WI38 (cell line): ENCODE results near the gene CKAP2L.

Source experiments
- H3K4me3 ChIP-seq: 2 replicates; pipeline ENCODE4 v1.5.1; 2011; ENCODE audit warnings: low read depth, mild to moderate bottlenecking, control low read depth, low read length
- CTCF ChIP-seq: IDR thresholded peaks from 2 replicates; pipeline ENCODE4 v1.5.1; 2012; ENCODE audit warnings: low read depth, mild to moderate bottlenecking, control low read depth, low read length

The CKAP2L gene

GRCh38 chr2:112692918-112693317 lies 71.5 kb downstream of the CKAP2L start:
- no peak for TF ChIP-seq CTCF
- no peak overlapping the region for H3K4me3 ChIP-seq

GRCh38 chr2:112692495-112692911 lies 71.9 kb downstream of the CKAP2L start:
- no peak for TF ChIP-seq CTCF
- no peak overlapping the region for H3K4me3 ChIP-seq

DNA sequence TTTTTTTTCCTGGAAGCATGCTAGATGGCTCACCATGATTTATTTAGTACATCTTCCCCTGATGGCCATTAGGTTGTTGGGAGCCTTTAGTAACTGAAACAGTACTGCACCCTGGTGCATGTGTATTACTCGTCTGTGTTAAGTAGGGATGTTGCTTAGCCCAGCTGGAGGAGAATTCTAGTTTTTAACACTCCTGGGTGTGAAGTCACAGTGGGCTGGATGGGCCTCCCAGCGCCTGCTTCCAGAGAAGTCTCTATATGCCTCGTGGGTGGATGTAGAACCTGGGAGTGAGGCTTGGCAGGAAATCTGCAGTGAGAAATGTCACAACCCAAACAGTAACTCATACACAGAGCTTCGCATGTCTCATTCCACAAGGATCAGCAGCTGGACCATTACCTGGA lies 72.5 kb downstream of the CKAP2L start:
- TF ChIP-seq CTCF: no peak
- H3K4me3 ChIP-seq: no peak overlapping the region

GRCh38 chr2:112690853-112691401 lies 73.5 kb downstream of the CKAP2L start:
- 0 out of 2 replicates have a peak, but pooled peaks have one; percentile 13 for TF ChIP-seq CTCF

GRCh38 chr2:112688086-112688880 lies 76.1 kb downstream of the CKAP2L start:
- no peak for TF ChIP-seq CTCF

More at GRCh38 chr2:112690853-112691401, 73.5 kb downstream of the CKAP2L start:
- no peak overlapping the region for H3K4me3 ChIP-seq

GRCh38 chr2:112687522-112687921 lies 76.9 kb downstream of the CKAP2L start:
- no peak overlapping the region for H3K4me3 ChIP-seq

More at GRCh38 chr2:112688086-112688880, 76.1 kb downstream of the CKAP2L start:
- H3K4me3 ChIP-seq: no peak overlapping the region

More at GRCh38 chr2:112687522-112687921, 76.9 kb downstream of the CKAP2L start:
- no peak for TF ChIP-seq CTCF
